Measurements from ENCODE around the gene PABPN1.
"Not testable (repeated sequence)": the region's sequence is repeated elsewhere in the genome, so short reads cannot be mapped to it uniquely, and the experiment has no call there.

Gene PABPN1

DNA sequence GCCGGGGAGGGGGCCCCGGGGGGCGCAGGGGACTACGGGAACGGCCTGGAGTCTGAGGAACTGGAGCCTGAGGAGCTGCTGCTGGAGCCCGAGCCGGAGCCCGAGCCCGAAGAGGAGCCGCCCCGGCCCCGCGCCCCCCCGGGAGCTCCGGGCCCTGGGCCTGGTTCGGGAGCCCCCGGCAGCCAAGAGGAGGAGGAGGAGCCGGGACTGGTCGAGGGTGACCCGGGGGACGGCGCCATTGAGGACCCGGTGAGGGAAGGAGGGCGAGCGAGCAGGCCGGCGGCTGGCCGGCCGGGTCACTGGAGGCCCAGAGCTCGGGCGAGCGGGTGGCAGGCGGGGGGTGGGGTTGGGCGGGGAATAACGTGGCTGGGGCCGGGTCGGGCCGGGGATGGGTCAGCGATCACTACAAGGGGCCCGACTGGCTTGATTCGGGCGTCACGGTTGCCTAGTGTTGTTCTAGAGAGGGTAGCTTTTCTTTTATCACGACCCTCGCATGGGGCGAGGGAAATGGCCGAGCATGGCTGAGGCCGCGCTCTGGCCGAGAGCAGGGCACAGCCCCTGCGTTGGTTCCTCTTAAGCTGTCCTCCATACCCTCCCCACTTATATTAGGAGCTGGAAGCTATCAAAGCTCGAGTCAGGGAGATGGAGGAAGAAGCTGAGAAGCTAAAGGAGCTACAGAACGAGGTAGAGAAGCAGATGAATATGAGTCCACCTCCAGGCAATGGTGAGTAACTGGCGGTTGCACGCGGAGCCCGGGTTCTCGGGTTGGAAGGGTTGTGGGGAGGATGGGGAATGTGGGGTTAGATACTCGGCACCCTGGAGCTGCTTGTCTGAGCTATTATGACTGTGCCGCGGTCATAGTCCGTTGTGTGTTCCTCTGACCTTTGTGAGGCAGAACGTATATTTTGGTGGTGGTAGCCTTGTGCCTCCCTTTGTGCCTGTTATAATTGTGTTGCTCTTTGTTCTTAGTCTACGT lies 603 bp downstream of the PABPN1 start:
- Histone ChIP-seq H3K4me3 (ENCODE audit: low read length) (peak overlapping the region; percentile 92), H3K4me1 (ENCODE audit: control insufficient read depth, insufficient read depth, low read length) (peaks cover 1% of the 10 kb centered on the region; the same call in 1 of the 2 replicates), H3K36me3 (ENCODE audit: control insufficient read depth, insufficient read depth, low read length) (peaks cover 18% of the 10 kb centered on the region), H3K9me3 (ENCODE audit: control insufficient read depth, insufficient read depth, low read length) (no peaks in the 10 kb centered on the region), H3K27me3 (ENCODE audit: control insufficient read depth, insufficient read depth, low read length) (no peaks in the 10 kb centered on the region), H3K27ac (ENCODE audit: low read length) (no peak overlapping the region)
- no peak for DNase-seq (ENCODE audit: low read depth, low spot score)
- no CpG with 5 or more reads among the region's 64 CpGs for WGBS (ENCODE audit: insufficient coverage, insufficient read length)

DNA sequence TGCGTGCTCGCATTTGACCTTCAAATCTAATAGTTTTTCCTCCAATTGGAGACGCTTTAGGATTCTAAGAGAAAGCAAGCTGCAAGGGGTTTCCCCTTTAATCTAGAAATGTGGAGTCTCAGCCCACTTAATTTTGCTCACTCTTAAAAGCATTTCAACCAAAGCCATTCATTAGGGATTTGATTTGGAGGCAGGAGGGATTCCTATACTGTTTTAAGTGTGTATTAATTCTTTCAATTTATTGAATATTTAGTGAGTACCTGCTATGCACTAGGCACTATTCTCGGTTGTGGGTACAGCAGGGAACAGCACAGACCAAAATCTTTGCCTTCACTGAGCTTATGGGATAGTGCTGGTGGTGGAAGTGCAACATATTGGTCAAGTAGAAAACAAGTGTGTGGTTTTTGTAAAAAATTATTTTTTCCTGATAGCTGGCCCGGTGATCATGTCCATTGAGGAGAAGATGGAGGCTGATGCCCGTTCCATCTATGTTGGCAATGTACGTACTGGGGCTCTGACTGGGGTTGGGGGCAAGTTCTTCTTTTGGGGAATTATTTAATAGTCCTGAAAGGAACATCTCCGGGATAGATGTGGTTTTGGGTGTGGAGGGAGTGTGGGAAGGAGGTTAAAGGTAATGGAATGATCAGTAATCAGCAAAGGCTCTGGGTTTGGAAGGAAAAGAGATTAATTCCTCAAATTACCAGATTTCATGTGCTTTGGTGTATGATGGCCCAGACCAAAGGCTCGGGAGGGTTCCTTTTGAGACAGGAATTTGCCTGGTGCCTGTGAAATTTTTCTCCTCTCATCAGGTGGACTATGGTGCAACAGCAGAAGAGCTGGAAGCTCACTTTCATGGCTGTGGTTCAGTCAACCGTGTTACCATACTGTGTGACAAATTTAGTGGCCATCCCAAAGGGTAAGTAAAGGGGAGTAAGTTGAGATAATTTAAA lies 1.6 kb downstream of the PABPN1 start:
- no peaks in the 10 kb centered on the region for H3K27me3 ChIP-seq (ENCODE audit: control insufficient read depth, insufficient read depth, low read length)

DNA sequence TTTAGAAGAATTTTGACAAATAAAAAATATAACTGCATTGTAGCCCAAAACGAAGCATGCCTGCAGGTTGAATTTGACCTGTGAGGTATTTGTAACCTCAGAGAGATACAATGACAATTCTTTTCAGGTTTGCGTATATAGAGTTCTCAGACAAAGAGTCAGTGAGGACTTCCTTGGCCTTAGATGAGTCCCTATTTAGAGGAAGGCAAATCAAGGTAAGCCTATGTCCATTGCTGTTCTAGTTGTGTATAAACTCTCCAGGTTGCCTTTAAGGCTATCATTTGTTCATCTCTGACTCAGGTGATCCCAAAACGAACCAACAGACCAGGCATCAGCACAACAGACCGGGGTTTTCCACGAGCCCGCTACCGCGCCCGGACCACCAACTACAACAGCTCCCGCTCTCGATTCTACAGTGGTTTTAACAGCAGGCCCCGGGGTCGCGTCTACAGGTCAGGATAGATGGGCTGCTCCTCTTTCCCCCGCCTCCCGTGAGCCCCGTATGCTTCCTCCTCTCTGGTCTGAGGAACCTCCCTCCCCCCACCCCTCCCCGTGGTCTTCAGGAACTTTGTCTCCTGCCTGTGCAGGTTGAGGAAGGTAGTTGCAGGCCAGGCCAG lies 2.7 kb downstream of the PABPN1 start:
- Histone ChIP-seq H3K36me3 (ENCODE audit: control insufficient read depth, insufficient read depth, low read length) (peaks cover 18% of the 10 kb centered on the region), H3K4me1 (ENCODE audit: control insufficient read depth, insufficient read depth, low read length) (peaks cover 1% of the 10 kb centered on the region; the same call in 1 of the 2 replicates), H3K9me3 (ENCODE audit: control insufficient read depth, insufficient read depth, low read length) (no peaks in the 10 kb centered on the region), H3K27ac (ENCODE audit: low read length) (no peak overlapping the region), H3K4me3 (ENCODE audit: low read length) (no peak overlapping the region), H3K27me3 (ENCODE audit: control insufficient read depth, insufficient read depth, low read length) (no peaks in the 10 kb centered on the region)
- DNase-seq (ENCODE audit: low read depth, low spot score): no peak
- WGBS (ENCODE audit: insufficient coverage, insufficient read length): no CpG with 5 or more reads among the region's 18 CpGs

More for the DNA sequence above, 1.6 kb downstream of the PABPN1 start:
- peak overlapping the region; percentile 92; the same call in 1 of the 2 replicates for H3K4me3 ChIP-seq (ENCODE audit: low read length)
- peaks cover 18% of the 10 kb centered on the region for H3K36me3 ChIP-seq (ENCODE audit: control insufficient read depth, insufficient read depth, low read length)
- H3K9me3 ChIP-seq (ENCODE audit: control insufficient read depth, insufficient read depth, low read length): no peaks in the 10 kb centered on the region
- no peak overlapping the region for H3K27ac ChIP-seq (ENCODE audit: low read length)
- WGBS (ENCODE audit: insufficient coverage, insufficient read length): 100% methylated on average over 1 of the region's 10 CpGs
- H3K4me1 ChIP-seq (ENCODE audit: control insufficient read depth, insufficient read depth, low read length): peaks cover 1% of the 10 kb centered on the region; the same call in 1 of the 2 replicates
- no peak for DNase-seq (ENCODE audit: low read depth, low spot score)

DNA sequence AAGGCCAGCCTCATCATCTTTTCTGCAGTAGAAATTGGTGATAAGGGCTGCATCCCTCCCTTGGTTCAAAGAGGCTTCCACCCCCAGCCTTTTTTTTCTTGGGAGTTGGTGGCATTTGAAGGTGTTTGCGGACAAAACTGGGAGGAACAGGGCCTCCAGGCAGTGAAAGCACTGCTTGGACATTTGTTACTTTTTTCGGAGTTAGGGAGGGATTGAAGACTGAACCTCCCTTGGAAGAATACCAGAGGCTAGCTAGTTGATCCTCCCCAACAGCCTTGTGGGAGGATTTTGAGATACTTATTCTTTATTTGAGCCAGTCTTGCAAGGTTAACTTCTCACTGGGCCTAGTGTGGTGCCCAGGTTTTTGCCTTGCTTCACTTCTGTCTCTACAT lies 3.2 kb downstream of the PABPN1 start:
- Histone ChIP-seq H3K4me1 (ENCODE audit: control insufficient read depth, insufficient read depth, low read length) (peaks cover 1% of the 10 kb centered on the region; the same call in 1 of the 2 replicates), H3K4me3 (ENCODE audit: low read length) (no peak overlapping the region), H3K27ac (ENCODE audit: low read length) (no peak overlapping the region), H3K9me3 (ENCODE audit: control insufficient read depth, insufficient read depth, low read length) (no peaks in the 10 kb centered on the region), H3K36me3 (ENCODE audit: control insufficient read depth, insufficient read depth, low read length) (peaks cover 18% of the 10 kb centered on the region), H3K27me3 (ENCODE audit: control insufficient read depth, insufficient read depth, low read length) (no peaks in the 10 kb centered on the region)
- WGBS (ENCODE audit: insufficient coverage, insufficient read length): no CpG with 5 or more reads among the region's 2 CpGs
- no peak for DNase-seq (ENCODE audit: low read depth, low spot score)

DNA sequence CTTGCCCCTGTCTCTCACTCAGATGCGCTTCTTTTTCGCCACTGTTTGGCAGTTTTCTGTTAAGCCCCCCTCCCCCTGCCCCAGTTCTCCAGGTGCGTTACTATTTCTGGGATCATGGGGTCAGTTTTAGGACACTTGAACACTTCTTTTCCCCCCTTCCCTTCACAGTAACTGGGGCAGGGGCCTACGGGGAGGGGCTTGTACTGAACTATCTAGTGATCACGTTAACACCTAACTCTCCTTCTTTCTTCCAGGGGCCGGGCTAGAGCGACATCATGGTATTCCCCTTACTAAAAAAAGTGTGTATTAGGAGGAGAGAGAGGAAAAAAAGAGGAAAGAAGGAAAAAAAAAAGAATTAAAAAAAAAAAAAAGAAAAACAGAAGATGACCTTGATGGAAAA lies 3.7 kb downstream of the PABPN1 start:
- no peak for DNase-seq (ENCODE audit: low read depth, low spot score)
- peaks cover 1% of the 10 kb centered on the region; the same call in 1 of the 2 replicates for H3K4me1 ChIP-seq (ENCODE audit: control insufficient read depth, insufficient read depth, low read length)
- no peaks in the 10 kb centered on the region for H3K27me3 ChIP-seq (ENCODE audit: control insufficient read depth, insufficient read depth, low read length)
- peaks cover 18% of the 10 kb centered on the region for H3K36me3 ChIP-seq (ENCODE audit: control insufficient read depth, insufficient read depth, low read length)
- no peaks in the 10 kb centered on the region for H3K9me3 ChIP-seq (ENCODE audit: control insufficient read depth, insufficient read depth, low read length)
- H3K27ac ChIP-seq (ENCODE audit: low read length): no peak overlapping the region
- H3K4me3 ChIP-seq (ENCODE audit: low read length): no peak overlapping the region
- WGBS (ENCODE audit: insufficient coverage, insufficient read length): no CpG with 5 or more reads among the region's 7 CpGs

DNA sequence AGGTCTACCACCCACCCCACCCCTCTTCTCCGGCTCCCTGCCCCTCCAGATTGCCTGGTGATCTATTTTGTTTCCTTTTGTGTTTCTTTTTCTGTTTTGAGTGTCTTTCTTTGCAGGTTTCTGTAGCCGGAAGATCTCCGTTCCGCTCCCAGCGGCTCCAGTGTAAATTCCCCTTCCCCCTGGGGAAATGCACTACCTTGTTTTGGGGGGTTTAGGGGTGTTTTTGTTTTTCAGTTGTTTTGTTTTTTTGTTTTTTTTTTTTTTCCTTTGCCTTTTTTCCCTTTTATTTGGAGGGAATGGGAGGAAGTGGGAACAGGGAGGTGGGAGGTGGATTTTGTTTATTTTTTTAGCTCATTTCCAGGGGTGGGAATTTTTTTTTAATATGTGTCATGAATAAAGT lies 4.5 kb downstream of the PABPN1 start:
- not testable (repeated sequence) for H3K4me1 ChIP-seq (ENCODE audit: control insufficient read depth, insufficient read depth, low read length); H3K27ac ChIP-seq (ENCODE audit: low read length); H3K9me3 ChIP-seq (ENCODE audit: control insufficient read depth, insufficient read depth, low read length); DNase-seq (ENCODE audit: low read depth, low spot score); H3K27me3 ChIP-seq (ENCODE audit: control insufficient read depth, insufficient read depth, low read length); H3K4me3 ChIP-seq (ENCODE audit: low read length)
- H3K36me3 ChIP-seq (ENCODE audit: control insufficient read depth, insufficient read depth, low read length): peaks cover 18% of the 10 kb centered on the region
- WGBS (ENCODE audit: insufficient coverage, insufficient read length): no CpG with 5 or more reads among the region's 5 CpGs

DNA sequence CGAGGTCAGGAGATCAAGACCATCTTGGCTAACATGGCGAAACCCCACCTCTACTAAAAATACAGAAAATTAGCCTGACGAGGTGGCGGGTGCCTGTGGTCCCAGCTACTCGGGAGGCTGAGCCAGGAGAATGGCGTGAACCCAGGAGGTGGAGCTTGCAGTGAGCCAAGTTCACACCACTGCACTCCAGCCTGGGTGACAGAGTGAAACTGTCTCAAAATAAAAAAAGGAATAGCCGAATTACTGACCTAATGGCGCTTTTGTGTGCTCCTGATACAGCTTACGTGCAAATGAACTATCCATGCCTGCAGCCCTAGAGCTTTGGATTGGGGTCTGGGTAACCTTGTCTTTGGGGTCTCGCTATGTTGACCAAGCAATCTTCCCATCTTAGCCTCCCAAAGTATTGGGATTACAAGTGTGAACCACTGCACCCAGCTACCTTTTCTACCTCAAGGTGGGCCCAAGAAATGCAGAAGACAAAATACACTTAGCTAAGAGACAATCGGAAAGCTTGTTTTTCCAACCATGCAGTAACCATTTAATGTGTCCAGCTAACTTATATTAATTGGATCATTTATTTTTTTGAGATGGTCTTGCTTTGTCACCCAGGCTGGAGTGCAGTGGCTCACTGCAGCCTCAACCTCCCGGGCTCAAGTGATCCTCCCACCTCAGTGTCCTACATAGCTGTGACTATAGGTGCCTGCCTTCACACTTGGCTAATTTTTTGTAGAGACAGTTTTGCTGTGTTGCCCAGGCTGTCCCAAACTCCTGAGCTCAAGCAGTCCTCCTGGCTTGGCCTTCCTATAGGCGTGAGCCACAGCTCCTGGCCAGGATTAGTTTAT lies 5.5 kb downstream of the PABPN1 start:
- Histone ChIP-seq H3K4me3 (ENCODE audit: low read length) (no peak overlapping the region), H3K9me3 (ENCODE audit: control insufficient read depth, insufficient read depth, low read length) (no peaks in the 10 kb centered on the region), H3K4me1 (ENCODE audit: control insufficient read depth, insufficient read depth, low read length) (no peaks in the 10 kb centered on the region; the same call in 1 of the 2 replicates), H3K27ac (ENCODE audit: low read length) (no peak overlapping the region), H3K27me3 (ENCODE audit: control insufficient read depth, insufficient read depth, low read length) (no peaks in the 10 kb centered on the region), H3K36me3 (ENCODE audit: control insufficient read depth, insufficient read depth, low read length) (peaks cover 18% of the 10 kb centered on the region)
- WGBS (ENCODE audit: insufficient coverage, insufficient read length): no CpG with 5 or more reads among the region's 13 CpGs
- no peak for DNase-seq (ENCODE audit: low read depth, low spot score)

DNA sequence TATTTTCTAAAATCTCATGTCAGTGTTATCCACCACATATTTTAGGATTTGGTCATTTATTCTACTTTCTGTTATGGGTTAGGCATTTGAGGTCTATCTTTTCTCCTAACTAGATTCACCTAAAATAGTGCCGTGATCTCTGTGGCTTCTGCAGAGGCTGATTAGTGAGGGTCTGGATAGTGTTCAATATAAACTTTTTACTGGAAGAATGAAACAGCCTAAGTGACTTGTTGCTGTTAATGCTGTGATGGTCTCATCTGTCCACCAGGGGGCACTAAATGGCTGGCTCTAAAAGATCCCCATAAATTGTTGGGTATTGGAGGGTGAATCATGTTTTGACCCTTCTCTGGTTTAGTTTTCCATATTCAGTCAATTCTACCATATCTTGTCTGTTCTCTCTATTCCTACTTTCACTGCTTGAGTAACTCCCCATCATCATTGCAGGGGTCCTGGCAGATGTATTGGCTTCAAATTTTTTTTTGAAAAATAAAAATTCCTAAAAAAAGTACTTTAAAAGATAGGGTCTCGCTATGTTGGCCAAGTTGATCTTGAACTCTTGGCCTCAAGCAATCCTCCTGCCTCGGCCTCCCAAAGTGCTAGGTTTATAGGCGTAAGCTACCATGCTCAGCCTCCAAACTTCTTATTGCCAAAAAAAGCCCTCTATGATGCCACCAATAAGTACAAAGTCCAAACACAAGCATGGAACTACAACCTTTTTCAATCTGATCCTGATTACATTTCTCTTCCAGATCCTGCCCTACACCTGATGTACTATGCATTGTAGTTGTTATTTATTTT lies 6.9 kb downstream of the PABPN1 start:
- no peaks in the 10 kb centered on the region for H3K4me1 ChIP-seq (ENCODE audit: control insufficient read depth, insufficient read depth, low read length)
- no peak overlapping the region for H3K4me3 ChIP-seq (ENCODE audit: low read length)
- no peak for DNase-seq (ENCODE audit: low read depth, low spot score)
- no CpG with 5 or more reads among the region's 4 CpGs for WGBS (ENCODE audit: insufficient coverage, insufficient read length)
- H3K9me3 ChIP-seq (ENCODE audit: control insufficient read depth, insufficient read depth, low read length): no peaks in the 10 kb centered on the region
- no peak overlapping the region for H3K27ac ChIP-seq (ENCODE audit: low read length)
- H3K27me3 ChIP-seq (ENCODE audit: control insufficient read depth, insufficient read depth, low read length): no peaks in the 10 kb centered on the region
- H3K36me3 ChIP-seq (ENCODE audit: control insufficient read depth, insufficient read depth, low read length): peaks cover 14% of the 10 kb centered on the region

DNA sequence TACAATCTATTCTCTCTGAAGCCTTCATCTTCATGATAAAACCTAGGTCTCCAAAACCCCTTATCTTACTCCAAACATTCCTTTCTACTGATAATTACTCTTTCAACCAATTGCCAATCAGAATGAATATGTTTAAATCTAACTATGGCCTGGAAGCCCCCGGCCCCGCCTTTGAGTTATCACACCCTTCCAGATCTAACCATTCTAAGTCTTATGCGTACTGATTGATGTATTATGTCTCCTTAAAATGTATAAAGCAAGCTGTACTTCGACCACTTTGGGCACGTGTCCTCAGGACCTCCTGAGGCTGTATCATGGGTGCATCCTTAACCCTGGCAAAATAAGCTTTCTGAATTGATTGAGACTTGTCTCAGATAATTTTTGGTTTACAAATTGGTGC lies 14.4 kb downstream of the PABPN1 start:
- H3K36me3 ChIP-seq (ENCODE audit: control insufficient read depth, insufficient read depth, low read length): no peaks in the 10 kb centered on the region
- H3K27me3 ChIP-seq (ENCODE audit: control insufficient read depth, insufficient read depth, low read length): no peaks in the 10 kb centered on the region
- no peak overlapping the region for H3K27ac ChIP-seq (ENCODE audit: low read length)
- no peak for DNase-seq (ENCODE audit: low read depth, low spot score)
- no CpG with 5 or more reads among the region's 5 CpGs for WGBS (ENCODE audit: insufficient coverage, insufficient read length)
- H3K4me1 ChIP-seq (ENCODE audit: control insufficient read depth, insufficient read depth, low read length): no peaks in the 10 kb centered on the region
- no peaks in the 10 kb centered on the region for H3K9me3 ChIP-seq (ENCODE audit: control insufficient read depth, insufficient read depth, low read length)
- H3K4me3 ChIP-seq (ENCODE audit: low read length): no peak overlapping the region
